HS-5 (cell line): ENCODE measurements around the gene LRRC41.
A peak's percentile ranks its signal among the peaks of the same experiment; 100 is the strongest.
"Not testable (repeated sequence)": the region's sequence is repeated elsewhere in the genome, so short reads cannot be mapped to it uniquely, and the experiment has no call there.

ENCODE experiments used
- DNase-seq: peaks from one replicate; pipeline ENCODE4 v3.0.0-alpha.2; 2012; ENCODE audit warnings: low read depth

Gene LRRC41

GRCh38 chr1:46285730-46286477 lies 17.5 kb downstream of the LRRC41 start:
- DNase-seq: no peak

GRCh38 chr1:46284597-46285564 lies 18.5 kb downstream of the LRRC41 start:
- DNase-seq: no peak

- DNase-seq: no peak
Measured at GRCh38 chr1:46284058-46284457, 19.4 kb downstream of the LRRC41 start.

GRCh38 chr1:46281021-46281420 lies 22.4 kb downstream of the LRRC41 start:
- no peak for DNase-seq

- DNase-seq: no peak
Measured at GRCh38 chr1:46280092-46280491, 23.3 kb downstream of the LRRC41 start.

GRCh38 chr1:46278807-46279206 lies 24.6 kb downstream of the LRRC41 start:
- no peak for DNase-seq

- DNase-seq: no peak
Measured at GRCh38 chr1:46277658-46278373, 25.6 kb downstream of the LRRC41 start.

GRCh38 chr1:46275030-46275337 lies 28.4 kb downstream of the LRRC41 start:
- no peak for DNase-seq

GRCh38 chr1:46274225-46275029 lies 29.0 kb downstream of the LRRC41 start:
- no peak for DNase-seq

GRCh38 chr1:46268578-46268977 lies 34.8 kb downstream of the LRRC41 start:
- DNase-seq: no peak

GRCh38 chr1:46263146-46263545 lies 40.3 kb downstream of the LRRC41 start:
- DNase-seq: no peak

GRCh38 chr1:46262508-46262907 lies 40.9 kb downstream of the LRRC41 start:
- DNase-seq: no peak

GRCh38 chr1:46256523-46256922 lies 46.9 kb downstream of the LRRC41 start:
- DNase-seq: no peak

- DNase-seq: no peak
Measured at GRCh38 chr1:46254668-46255067, 48.7 kb downstream of the LRRC41 start.

- no peak for DNase-seq
Measured at GRCh38 chr1:46248122-46248920, 55.1 kb downstream of the LRRC41 start.

- DNase-seq: peak; percentile 95
Measured at GRCh38 chr1:46247436-46248121, 55.8 kb downstream of the LRRC41 start, which contains the start of gene RAD54L. Gene RAD54L, plus strand, starts transcription at chr1:46247763. Its CDS starts 643 bp downstream, at chr1:46248406.

GRCh38 chr1:46246548-46247435 lies 56.6 kb downstream of the LRRC41 start:
- DNase-seq: no peak

- DNase-seq: not testable (repeated sequence)
Measured at GRCh38 chr1:46246136-46246535, 57.3 kb downstream of the LRRC41 start.
